ENCODE measurements around the gene F2RL1.

The F2RL1 gene

DNA sequence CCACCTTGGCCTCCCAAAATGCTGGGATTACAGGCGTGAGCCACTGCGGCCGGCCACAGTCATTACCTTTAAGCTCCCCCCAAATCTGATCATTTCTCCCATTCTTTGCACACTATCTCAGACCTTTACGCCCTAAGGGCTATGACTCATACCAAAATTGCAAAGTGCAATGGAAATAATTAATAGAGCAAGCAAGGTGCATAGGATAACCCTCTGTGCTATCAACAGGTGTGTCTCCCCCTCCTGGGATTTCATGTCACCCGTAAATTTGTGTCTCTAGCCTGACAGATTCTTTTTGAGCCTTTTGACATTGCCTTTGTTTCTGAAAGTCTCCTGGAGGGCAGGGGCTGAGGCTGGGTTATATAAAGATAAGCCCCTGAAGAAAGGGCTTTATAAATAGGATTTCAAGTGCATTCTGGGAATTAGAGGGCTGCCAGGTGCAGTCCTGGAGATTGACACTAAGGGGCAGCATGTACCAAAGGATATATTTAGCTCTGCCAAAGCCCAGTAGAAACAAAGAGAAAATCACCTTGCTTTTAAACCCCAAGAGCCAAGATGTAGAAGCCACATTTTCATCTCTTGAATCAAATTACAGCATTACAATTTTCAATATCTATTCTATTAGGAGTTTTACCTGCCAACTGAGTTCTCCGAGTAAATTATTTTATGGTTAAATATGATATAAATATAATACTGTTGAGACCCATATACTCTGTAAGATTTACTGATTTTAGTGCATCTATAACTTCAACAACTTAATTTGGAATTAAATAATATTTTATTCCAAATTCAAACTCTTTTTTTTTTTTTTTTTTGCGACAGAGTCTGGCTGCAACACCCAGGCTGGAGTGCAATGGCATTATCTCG, 49.2 kb downstream of the F2RL1 start:
- Histone ChIP-seq H3K9me2 (replicated peaks; ENCODE audit: insufficient read depth, low read length) (no peaks in the 10 kb centered on the region), H3K4me3 (ENCODE audit: low read length) (no peak overlapping the region), H3K27ac (ENCODE audit: low read length) (no peak overlapping the region), H3K4me1 (ENCODE audit: low read length) (no peaks in the 10 kb centered on the region), H3K27me3 (replicated peaks; ENCODE audit: insufficient read depth, low read length) (no peaks in the 10 kb centered on the region), H3K79me2 (ENCODE audit: low read length) (no peaks in the 10 kb centered on the region), H3K4me2 (ENCODE audit: low read depth, low read length) (peak overlapping the region; percentile 49; the same call in 1 of the 2 replicates), H3F3A (ENCODE audit: insufficient read depth, low read length) (no peaks in the 10 kb centered on the region), H3K9me3 (replicated peaks; ENCODE audit: insufficient read depth, low read length) (no peaks in the 10 kb centered on the region), H4K20me1 (ENCODE audit: insufficient read depth, low read length) (no peaks in the 10 kb centered on the region), H3K36me3 (replicated peaks; ENCODE audit: insufficient read depth, low read length) (no peaks in the 10 kb centered on the region), H3K9ac (ENCODE audit: low read length) (no peak overlapping the region), H2AFZ (ENCODE audit: low read length) (peak overlapping the region; percentile 90)
- peak; percentile 76 for DNase-seq
- TF ChIP-seq, protein P1, sequence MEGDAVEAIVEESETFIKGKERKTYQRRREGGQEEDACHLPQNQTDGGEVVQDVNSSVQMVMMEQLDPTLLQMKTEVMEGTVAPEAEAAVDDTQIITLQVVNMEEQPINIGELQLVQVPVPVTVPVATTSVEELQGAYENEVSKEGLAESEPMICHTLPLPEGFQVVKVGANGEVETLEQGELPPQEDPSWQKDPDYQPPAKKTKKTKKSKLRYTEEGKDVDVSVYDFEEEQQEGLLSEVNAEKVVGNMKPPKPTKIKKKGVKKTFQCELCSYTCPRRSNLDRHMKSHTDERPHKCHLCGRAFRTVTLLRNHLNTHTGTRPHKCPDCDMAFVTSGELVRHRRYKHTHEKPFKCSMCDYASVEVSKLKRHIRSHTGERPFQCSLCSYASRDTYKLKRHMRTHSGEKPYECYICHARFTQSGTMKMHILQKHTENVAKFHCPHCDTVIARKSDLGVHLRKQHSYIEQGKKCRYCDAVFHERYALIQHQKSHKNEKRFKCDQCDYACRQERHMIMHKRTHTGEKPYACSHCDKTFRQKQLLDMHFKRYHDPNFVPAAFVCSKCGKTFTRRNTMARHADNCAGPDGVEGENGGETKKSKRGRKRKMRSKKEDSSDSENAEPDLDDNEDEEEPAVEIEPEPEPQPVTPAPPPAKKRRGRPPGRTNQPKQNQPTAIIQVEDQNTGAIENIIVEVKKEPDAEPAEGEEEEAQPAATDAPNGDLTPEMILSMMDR (IDR thresholded peaks at IDR 0.05; ENCODE audit: low read length): peak; percentile 84
- no peak for TF ChIP-seq EZH2 (optimal IDR thresholded peaks at IDR 0.05; ENCODE audit: low read depth, low read length)

DNA sequence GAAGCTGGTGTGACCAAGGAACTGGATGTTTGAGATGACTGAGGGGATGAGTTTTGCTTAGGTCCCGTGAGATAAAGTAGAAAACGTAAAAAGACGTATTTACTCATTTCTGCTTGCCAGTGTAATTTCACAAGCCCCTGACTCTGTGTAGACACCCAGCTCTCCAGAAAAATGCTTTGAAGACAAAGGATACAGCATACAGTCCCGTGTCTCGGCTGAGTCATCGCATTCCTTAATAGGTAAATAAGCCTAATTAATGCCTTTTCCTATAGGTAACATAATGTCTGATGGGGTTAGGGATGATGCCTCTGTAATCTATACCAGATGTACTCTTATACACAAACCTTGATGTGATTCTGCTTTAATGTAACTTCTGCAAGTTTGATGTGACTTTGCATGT, 51.2 kb downstream of the F2RL1 start:
- TF ChIP-seq, protein P1 (IDR thresholded peaks at IDR 0.05; ENCODE audit: low read length): no peak
- TF ChIP-seq EZH2phosphoT487 (IDR thresholded peaks at IDR 0.05; ENCODE audit: low read length) (no peak), EZH2 (optimal IDR thresholded peaks at IDR 0.05; ENCODE audit: low read depth, low read length) (no peak)
- no peak for DNase-seq
- H3K9me3 ChIP-seq (replicated peaks; ENCODE audit: insufficient read depth, low read length): no peaks in the 10 kb centered on the region

GRCh38 chr5:76874088-76874581, 55.3 kb downstream of the F2RL1 start:
- Histone ChIP-seq H3K27me3 (replicated peaks; ENCODE audit: insufficient read depth, low read length) (no peaks in the 10 kb centered on the region), H3K79me2 (ENCODE audit: low read length) (peaks cover 21% of the 10 kb centered on the region; the same call in 1 of the 2 replicates), H3K9ac (ENCODE audit: low read length) (peak overlapping the region; percentile 37; the same call in 1 of the 2 replicates), H3K9me3 (replicated peaks; ENCODE audit: insufficient read depth, low read length) (no peaks in the 10 kb centered on the region), H3K36me3 (replicated peaks; ENCODE audit: insufficient read depth, low read length) (0 out of 2 replicates have a peak, but pooled peaks cover 3% of the 10 kb centered on the region), H3K27ac (ENCODE audit: low read length) (peak overlapping the region; percentile 84), H4K20me1 (ENCODE audit: insufficient read depth, low read length) (no peaks in the 10 kb centered on the region), H3K4me2 (ENCODE audit: low read depth, low read length) (peak overlapping the region; percentile 76), H2AFZ (ENCODE audit: low read length) (peak overlapping the region; percentile 36), H3K4me1 (ENCODE audit: low read length) (peaks cover 11% of the 10 kb centered on the region), H3F3A (ENCODE audit: insufficient read depth, low read length) (peaks cover 21% of the 10 kb centered on the region), H3K4me3 (ENCODE audit: low read length) (peak overlapping the region; percentile 23), H3K9me2 (replicated peaks; ENCODE audit: insufficient read depth, low read length) (no peaks in the 10 kb centered on the region)
- DNase-seq: peak; percentile 90
- TF ChIP-seq EZH2phosphoT487 (IDR thresholded peaks at IDR 0.05; ENCODE audit: low read length) (no peak), EZH2 (optimal IDR thresholded peaks at IDR 0.05; ENCODE audit: low read depth, low read length) (no peak)
- TF ChIP-seq, protein P1 (IDR thresholded peaks at IDR 0.05; ENCODE audit: low read length): no peak

More for the DNA sequence above, 51.2 kb downstream of the F2RL1 start:
- no peak overlapping the region for H3K27ac ChIP-seq (ENCODE audit: low read length)
- H3K79me2 ChIP-seq (ENCODE audit: low read length): no peaks in the 10 kb centered on the region
- H3K4me2 ChIP-seq (ENCODE audit: low read depth, low read length): no peak overlapping the region
- H3K9me2 ChIP-seq (replicated peaks; ENCODE audit: insufficient read depth, low read length): no peaks in the 10 kb centered on the region
- no peak overlapping the region for H3K9ac ChIP-seq (ENCODE audit: low read length)
- no peaks in the 10 kb centered on the region for H4K20me1 ChIP-seq (ENCODE audit: insufficient read depth, low read length)
- H3K27me3 ChIP-seq (replicated peaks; ENCODE audit: insufficient read depth, low read length): no peaks in the 10 kb centered on the region
- peaks cover 15% of the 10 kb centered on the region for H3F3A ChIP-seq (ENCODE audit: insufficient read depth, low read length)
- H3K4me1 ChIP-seq (ENCODE audit: low read length): peaks cover 11% of the 10 kb centered on the region
- no peaks in the 10 kb centered on the region for H3K36me3 ChIP-seq (replicated peaks; ENCODE audit: insufficient read depth, low read length)
- H2AFZ ChIP-seq (ENCODE audit: low read length): no peak overlapping the region
- H3K4me3 ChIP-seq (ENCODE audit: low read length): no peak overlapping the region
